Smooth muscle cell (in vitro differentiated cells): ENCODE results near the gene NDE1. TPM values are rescaled to one million over a fixed set of nuclear protein-coding genes. Genes with fewer than 3 reads are reported as not detected.
"Not testable (repeated sequence)": the region's sequence is repeated elsewhere in the genome, so short reads cannot be mapped to it uniquely, and the experiment has no call there.

Source experiments
- DNase-seq: peaks from one replicate; lab custom pipeline; 2025; ENCODE audit not compliant: unreplicated experiment; lab: John Stamatoyannopoulos, UW
- H2AFZ ChIP-seq: fragments of 200-600 bp; sonication (generic); 2 replicates; pipeline ENCODE4 v1.6.0; 2016; ENCODE audit warnings: antibody characterized with exemption, low read depth, mild to moderate bottlenecking
- H3F3A ChIP-seq: fragments of 200-600 bp; sonication (generic); 2 replicates; pipeline ENCODE4 v1.6.0; 2017; ENCODE audit warnings: antibody characterized with exemption, low read depth
- H3K27ac ChIP-seq: fragments of 200-600 bp; sonication (generic); 2 replicates; pipeline ENCODE4 v1.5.1; 2016; ENCODE audit warnings: low read depth, mild to moderate bottlenecking
- H3K27me3 ChIP-seq: fragments of 200-600 bp; sonication (generic); 2 replicates; pipeline ENCODE4 v1.6.1; 2016; ENCODE audit warnings: low read depth, mild to moderate bottlenecking
- H3K36me3 ChIP-seq: fragments of 200-600 bp; sonication (generic); 2 replicates; pipeline ENCODE4 v1.5.1; 2016; ENCODE audit warnings: low read depth
- H3K4me1 ChIP-seq: fragments of 200-600 bp; sonication (generic); 2 replicates; pipeline ENCODE4 v1.5.1; 2016; ENCODE audit warnings: low read depth
- H3K4me2 ChIP-seq: fragments of 200-600 bp; sonication (generic); 2 replicates; pipeline ENCODE4 v1.6.0; 2016; ENCODE audit warnings: mild to moderate bottlenecking
- H3K4me3 ChIP-seq: fragments of 200-600 bp; sonication (generic); 2 replicates; pipeline ENCODE4 v1.5.1; 2016; ENCODE audit warnings: mild to moderate bottlenecking
- H3K79me2 ChIP-seq: fragments of 200-600 bp; sonication (generic); 2 replicates; pipeline ENCODE4 v1.6.0; 2016; ENCODE audit warnings: low read depth, mild to moderate bottlenecking
- H3K9ac ChIP-seq: fragments of 200-600 bp; sonication (generic); 2 replicates; pipeline ENCODE4 v1.6.0; 2016; ENCODE audit warnings: low read depth
- H3K9me3 ChIP-seq: fragments of 200-600 bp; sonication (generic); replicated peaks from 2 replicates; pipeline ENCODE4 v1.5.1; 2016; ENCODE audit warnings: low read depth
- H4K20me1 ChIP-seq: fragments of 200-600 bp; sonication (generic); 2 replicates; pipeline ENCODE4 v1.6.0; 2016; ENCODE audit warnings: low read depth
- CTCF ChIP-seq: fragments of 200-600 bp; sonication (generic); IDR thresholded peaks from 2 replicates; pipeline ENCODE4 v1.5.1; 2017; ENCODE audit warnings: borderline replicate concordance, mild to moderate bottlenecking, antibody characterized with exemption; ENCODE audit not compliant: insufficient read depth, poor library complexity, severe bottlenecking
- WGBS: methylation state at CpG from one replicate; pipeline ENCODE4 v1.1.7; 2016; ENCODE audit warnings: low lambda C conversion rate; 5-methylcytosine and 5-hydroxymethylcytosine counted together
- polyA plus RNA-seq: library from polyadenylated mRNA; unstranded; fragments of >200 nt; fragmentation: Nextera tagmentation; extraction: Ambion mirVana; gene quantifications from 2 replicates; pipeline ENCODE4 v1.2.1, GENCODE V29; 2016
- total RNA-seq: library from RNA; depleted of rRNA; stranded (reverse); fragments of >200 nt; gene quantifications from 2 replicates; pipeline ENCODE4 v1.2.3, GENCODE V29; 2014

The NDE1 gene
- total and polyA plus RNA-seq, 2 experiments from 2014 or later: 12.2 to 17.9 TPM

GRCh38 chr16:15686287-15686686, 36.2 kb downstream of the NDE1 start:
- no peak overlapping the region for H3K27ac ChIP-seq
- 100% methylated on average over 2 of the region's 2 CpGs for WGBS
- no peak overlapping the region for H3K4me2 ChIP-seq
- H2AFZ ChIP-seq: no peak overlapping the region
- no peaks in the 10 kb centered on the region for H3K36me3 ChIP-seq
- H3K27me3 ChIP-seq: no peaks in the 10 kb centered on the region
- DNase-seq: no peak
- no peak overlapping the region for H3K9ac ChIP-seq
- H3K4me3 ChIP-seq: no peak overlapping the region
- no peaks in the 10 kb centered on the region for H3K9me3 ChIP-seq
- TF ChIP-seq CTCF: no peak
- peaks cover 5% of the 10 kb centered on the region for H3K79me2 ChIP-seq
- peaks cover 2% of the 10 kb centered on the region for H3K4me1 ChIP-seq
- no peaks in the 10 kb centered on the region for H4K20me1 ChIP-seq
- no peaks in the 10 kb centered on the region for H3F3A ChIP-seq

GRCh38 chr16:15689290-15689689, 39.2 kb downstream of the NDE1 start:
- H2AFZ ChIP-seq: no peak overlapping the region
- H3K27ac ChIP-seq: no peak overlapping the region
- no peaks in the 10 kb centered on the region for H3K79me2 ChIP-seq
- H4K20me1 ChIP-seq: no peaks in the 10 kb centered on the region
- no peak overlapping the region for H3K9ac ChIP-seq
- no peaks in the 10 kb centered on the region for H3F3A ChIP-seq
- no peaks in the 10 kb centered on the region for H3K27me3 ChIP-seq
- H3K4me3 ChIP-seq: no peak overlapping the region
- no peak for TF ChIP-seq CTCF
- no peak for DNase-seq
- no peak overlapping the region for H3K4me2 ChIP-seq
- WGBS: 100% methylated on average over 3 of the region's 3 CpGs
- no peaks in the 10 kb centered on the region for H3K9me3 ChIP-seq
- no peaks in the 10 kb centered on the region for H3K4me1 ChIP-seq
- H3K36me3 ChIP-seq: no peaks in the 10 kb centered on the region

GRCh38 chr16:15690296-15690695, 40.3 kb downstream of the NDE1 start:
- Histone ChIP-seq H3K36me3 (no peaks in the 10 kb centered on the region), H3K9ac (no peak overlapping the region), H3K27ac (no peak overlapping the region), H3F3A (no peaks in the 10 kb centered on the region), H3K79me2 (no peaks in the 10 kb centered on the region), H2AFZ (no peak overlapping the region), H4K20me1 (no peaks in the 10 kb centered on the region), H3K9me3 (no peaks in the 10 kb centered on the region), H3K4me3 (no peak overlapping the region), H3K4me1 (no peaks in the 10 kb centered on the region), H3K27me3 (no peaks in the 10 kb centered on the region), H3K4me2 (no peak overlapping the region)
- no peak for TF ChIP-seq CTCF
- DNase-seq: no peak
- 79% methylated on average over 3 of the region's 3 CpGs for WGBS

- Histone ChIP-seq H3K9ac (no peak overlapping the region), H4K20me1 (no peaks in the 10 kb centered on the region), H3K4me1 (no peaks in the 10 kb centered on the region), H3F3A (no peaks in the 10 kb centered on the region), H3K4me2 (no peak overlapping the region), H3K36me3 (no peaks in the 10 kb centered on the region), H3K27me3 (no peaks in the 10 kb centered on the region), H3K4me3 (no peak overlapping the region), H3K79me2 (no peaks in the 10 kb centered on the region), H3K27ac (no peak overlapping the region), H3K9me3 (no peaks in the 10 kb centered on the region), H2AFZ (no peak overlapping the region)
- no peak for TF ChIP-seq CTCF
- no peak for DNase-seq
- 98% methylated on average over 10 of the region's 10 CpGs for WGBS
Measured at GRCh38 chr16:15691046-15691445, 41.0 kb downstream of the NDE1 start.

- H3K4me3 ChIP-seq, H3K36me3 ChIP-seq: not testable (repeated sequence)
- WGBS: 100% methylated on average over 1 of the region's 1 CpG
Measured at GRCh38 chr16:15692508-15692907, 42.5 kb downstream of the NDE1 start.

More at GRCh38 chr16:15692508-15692907, 42.5 kb downstream of the NDE1 start:
- not testable (repeated sequence) for H3K4me2 ChIP-seq, H3K9ac ChIP-seq, H3K79me2 ChIP-seq, H3K27ac ChIP-seq, H3K9me3 ChIP-seq, H3K4me1 ChIP-seq, H3F3A ChIP-seq, H2AFZ ChIP-seq, DNase-seq, H3K27me3 ChIP-seq, H4K20me1 ChIP-seq
